HEK293 (cell line): ENCODE measurements around the gene PLEKHG4.

Experiments used
- CTCF ChIA-PET: fragments of 350-600 bp; formaldehyde crosslinking; extraction: SDS; loops from one replicate; lab custom pipeline; 2021; ENCODE audit warnings: antibody characterized with exemption; lab: Yijun Ruan, JAX
- POLR2A ChIA-PET: fragments of 300-600 bp; formaldehyde crosslinking; extraction: SDS; loops from one replicate; lab custom pipeline; 2020; ENCODE audit warnings: antibody characterized with exemption, inconsistent platforms; lab: Yijun Ruan, JAX
- H3K27ac ChIP-seq: fragments of 200-500 bp; sonication (Bioruptor generic); 2 replicates; pipeline ENCODE4 v1.5.1; 2014; ENCODE audit warnings: low read depth, low read length, control low read depth, inconsistent platforms; ENCODE audit errors: extremely low read depth
- H3K36me3 ChIP-seq, 2 experiments: fragments of 200-500 bp in 1 of 2; sonication (Bioruptor generic) in 1 of 2; 1 replicate in 1 of 2; 2 replicates in 1 of 2; pipeline ENCODE4 v1.5.1; 2014 to 2017; ENCODE audit warnings: inconsistent platforms in 2 of 2, low read length in 2 of 2; ENCODE audit not compliant: control insufficient read depth in 2 of 2, insufficient read depth in 1 of 2
- H3K4me1 ChIP-seq: fragments of 200-500 bp; sonication (Bioruptor generic); 2 replicates; pipeline ENCODE4 v1.5.1; 2014; ENCODE audit warnings: mild to moderate bottlenecking, low read length, inconsistent platforms; ENCODE audit not compliant: control insufficient read depth, insufficient read depth
- H3K4me3 ChIP-seq: 2 replicates; pipeline ENCODE4 v1.5.1; 2011; ENCODE audit warnings: low read depth, mild to moderate bottlenecking, control low read depth, low read length, moderate library complexity
- H3K9me3 ChIP-seq: fragments of 200-500 bp; sonication (Bioruptor generic); 2 replicates; pipeline ENCODE4 v1.5.1; 2014; ENCODE audit warnings: low read depth, low read length, inconsistent platforms; ENCODE audit not compliant: control insufficient read depth, insufficient read depth
- GFI1B ChIP-seq: fragments of 450-650 bp; formaldehyde crosslinking; IDR thresholded peaks from 2 replicates; pipeline ENCODE4 v1.5.1; 2016; ENCODE audit warnings: missing biosample characterization, missing genetic modification characterization
- IKZF3 ChIP-seq: fragments of 450-650 bp; IDR thresholded peaks from 2 replicates; pipeline ENCODE4 v1.5.0; 2018; ENCODE audit warnings: missing biosample characterization, mild to moderate bottlenecking, missing genetic modification characterization, moderate library complexity
- MYNN ChIP-seq: fragments of 450-650 bp; formaldehyde crosslinking; IDR thresholded peaks from 2 replicates; pipeline ENCODE4 v1.5.1; 2016; ENCODE audit warnings: missing biosample characterization, missing genetic modification characterization, borderline replicate concordance
- ZNF302 ChIP-seq: fragments of 450-650 bp; formaldehyde crosslinking; IDR thresholded peaks from 2 replicates; pipeline ENCODE4 v1.5.1; 2016; ENCODE audit warnings: missing biosample characterization, missing genetic modification characterization, low read depth
- ZNF324 ChIP-seq: fragments of 450-650 bp; formaldehyde crosslinking; IDR thresholded peaks from 2 replicates; pipeline ENCODE4 v1.5.1; 2016; ENCODE audit warnings: missing biosample characterization, missing genetic modification characterization
- ZNF571 ChIP-seq: fragments of 450-650 bp; formaldehyde crosslinking; IDR thresholded peaks from 2 replicates; pipeline ENCODE4 v1.5.0; 2017; ENCODE audit warnings: missing biosample characterization, missing genetic modification characterization
- ZNF600 ChIP-seq: fragments of 450-650 bp; formaldehyde crosslinking; IDR thresholded peaks from 2 replicates; pipeline ENCODE4 v1.5.1; 2016; ENCODE audit warnings: missing biosample characterization, missing genetic modification characterization
- ZNF677 ChIP-seq: fragments of 450-650 bp; IDR thresholded peaks from 2 replicates; pipeline ENCODE4 v1.5.0; 2018; ENCODE audit warnings: missing biosample characterization, mild to moderate bottlenecking, missing genetic modification characterization, moderate library complexity
- ZNF785 ChIP-seq: fragments of 450-650 bp; formaldehyde crosslinking; IDR thresholded peaks from 2 replicates; pipeline ENCODE4 v1.5.1; 2016; ENCODE audit warnings: missing biosample characterization, missing genetic modification characterization
- TF ChIP-seq, protein P1 (sequence below): fragments of 450-650 bp; formaldehyde crosslinking; IDR thresholded peaks from 2 replicates; pipeline ENCODE4 v1.5.1; 2016; ENCODE audit warnings: missing biosample characterization, missing genetic modification characterization
- TF ChIP-seq, protein P2 (sequence below): fragments of 450-650 bp; IDR thresholded peaks from 2 replicates; pipeline ENCODE4 v1.5.1; 2018; ENCODE audit warnings: missing biosample characterization, mild to moderate bottlenecking, missing genetic modification characterization
- TF ChIP-seq, protein P3 (sequence below): fragments of 450-650 bp; formaldehyde crosslinking; IDR thresholded peaks from 2 replicates; pipeline ENCODE4 v1.5.1; 2016; ENCODE audit warnings: missing biosample characterization, missing genetic modification characterization
- TF ChIP-seq, protein P4 (sequence below): fragments of 450-650 bp; formaldehyde crosslinking; IDR thresholded peaks from 2 replicates; pipeline ENCODE4; 2016; ENCODE audit warnings: missing biosample characterization, missing genetic modification characterization
- TF ChIP-seq, protein P5 (sequence below): fragments of 450-650 bp; formaldehyde crosslinking; IDR thresholded peaks from 2 replicates; pipeline ENCODE4 v1.5.1; 2016; ENCODE audit warnings: missing biosample characterization, missing genetic modification characterization
- TF ChIP-seq, protein P6 (sequence below): fragments of 450-650 bp; formaldehyde crosslinking; IDR thresholded peaks from 2 replicates; pipeline ENCODE4 v1.5.1; 2016; ENCODE audit warnings: missing biosample characterization, missing genetic modification characterization
- TF ChIP-seq, protein P7 (sequence below): fragments of 450-650 bp; formaldehyde crosslinking; IDR thresholded peaks from 2 replicates; pipeline ENCODE4 v1.5.1; 2017; ENCODE audit warnings: missing biosample characterization, missing genetic modification characterization
- TF ChIP-seq, protein P8 (sequence below): sonication (generic); formaldehyde crosslinking; IDR thresholded peaks from 2 replicates; pipeline ENCODE4 v1.8.1; 2022; ENCODE audit warnings: mild to moderate bottlenecking, moderate library complexity, missing genetic modification reagents

Gene PLEKHG4, protein sequence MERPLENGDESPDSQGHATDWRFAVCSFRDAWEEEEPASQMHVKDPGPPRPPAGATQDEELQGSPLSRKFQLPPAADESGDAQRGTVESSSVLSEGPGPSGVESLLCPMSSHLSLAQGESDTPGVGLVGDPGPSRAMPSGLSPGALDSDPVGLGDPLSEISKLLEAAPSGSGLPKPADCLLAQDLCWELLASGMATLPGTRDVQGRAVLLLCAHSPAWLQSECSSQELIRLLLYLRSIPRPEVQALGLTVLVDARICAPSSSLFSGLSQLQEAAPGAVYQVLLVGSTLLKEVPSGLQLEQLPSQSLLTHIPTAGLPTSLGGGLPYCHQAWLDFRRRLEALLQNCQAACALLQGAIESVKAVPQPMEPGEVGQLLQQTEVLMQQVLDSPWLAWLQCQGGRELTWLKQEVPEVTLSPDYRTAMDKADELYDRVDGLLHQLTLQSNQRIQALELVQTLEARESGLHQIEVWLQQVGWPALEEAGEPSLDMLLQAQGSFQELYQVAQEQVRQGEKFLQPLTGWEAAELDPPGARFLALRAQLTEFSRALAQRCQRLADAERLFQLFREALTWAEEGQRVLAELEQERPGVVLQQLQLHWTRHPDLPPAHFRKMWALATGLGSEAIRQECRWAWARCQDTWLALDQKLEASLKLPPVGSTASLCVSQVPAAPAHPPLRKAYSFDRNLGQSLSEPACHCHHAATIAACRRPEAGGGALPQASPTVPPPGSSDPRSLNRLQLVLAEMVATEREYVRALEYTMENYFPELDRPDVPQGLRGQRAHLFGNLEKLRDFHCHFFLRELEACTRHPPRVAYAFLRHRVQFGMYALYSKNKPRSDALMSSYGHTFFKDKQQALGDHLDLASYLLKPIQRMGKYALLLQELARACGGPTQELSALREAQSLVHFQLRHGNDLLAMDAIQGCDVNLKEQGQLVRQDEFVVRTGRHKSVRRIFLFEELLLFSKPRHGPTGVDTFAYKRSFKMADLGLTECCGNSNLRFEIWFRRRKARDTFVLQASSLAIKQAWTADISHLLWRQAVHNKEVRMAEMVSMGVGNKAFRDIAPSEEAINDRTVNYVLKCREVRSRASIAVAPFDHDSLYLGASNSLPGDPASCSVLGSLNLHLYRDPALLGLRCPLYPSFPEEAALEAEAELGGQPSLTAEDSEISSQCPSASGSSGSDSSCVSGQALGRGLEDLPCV

DNA sequence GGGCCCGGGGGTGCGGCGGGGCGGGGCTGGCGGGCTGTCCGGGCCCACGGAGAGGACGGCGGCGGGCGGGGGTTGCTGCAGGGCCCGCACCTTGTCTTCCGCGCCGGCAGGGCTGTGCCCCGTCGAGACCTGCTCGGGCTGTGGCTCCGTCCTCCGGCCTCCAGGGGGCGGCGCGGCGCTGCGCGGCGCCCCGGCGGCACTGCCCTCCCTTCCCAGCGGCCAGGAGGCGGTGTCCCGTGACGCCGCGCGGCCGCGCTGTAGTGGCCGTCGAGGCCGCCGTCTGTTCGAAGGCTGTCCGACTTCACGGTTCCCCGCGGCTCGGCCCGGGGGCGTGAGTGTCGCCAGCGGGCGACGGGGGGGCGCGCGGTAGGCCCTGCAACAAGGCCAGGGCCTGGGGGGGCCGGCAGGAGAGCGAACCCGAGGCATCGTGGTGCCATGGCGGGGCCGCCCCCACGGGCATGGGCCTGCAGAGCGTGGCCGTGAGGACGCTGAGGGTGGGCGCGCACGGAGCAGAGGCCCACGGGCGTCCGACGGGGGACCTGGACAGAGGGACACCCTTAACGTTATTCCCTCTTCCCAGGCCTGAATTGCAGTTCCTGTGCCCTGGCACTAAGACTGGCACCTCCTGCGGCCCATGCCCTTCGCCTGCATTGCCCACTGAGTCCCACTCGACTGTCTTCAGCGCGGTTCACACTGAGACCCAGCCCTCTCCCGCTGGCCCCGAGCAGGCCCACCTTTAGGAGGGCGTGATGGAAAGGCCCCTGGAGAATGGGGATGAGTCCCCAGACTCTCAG, at the start of gene PLEKHG4:
Gene PLEKHG4 (plus strand): TSS at position 237 of the 794 bp plus-strand sequence. CDS start 513 bp downstream, at position 750.
- ChIA-PET POLR2A (interaction anchor here (1.2 kb wide), 1 partner anchor 11 kb away, joined by 3 read pairs; no protein-coding TSS in a partner anchor), CTCF (interaction anchor here (0.7 to 3.8 kb wide), 6 partner anchors 9 to 317 kb away, joined by 3 to 14 read pairs (median 4); no protein-coding TSS in a partner anchor)
- H3K36me3 ChIP-seq: peaks cover 0 to 39% of the 10 kb centered on the region in 2 experiments; a peak in 2 of 3 replicates
- peak within 1 kb of the TSS; percentile 50; the same call in 1 of the 2 replicates for H3K27ac ChIP-seq
- H3K4me1 ChIP-seq: no peaks in the 10 kb centered on the region
- H3K4me3 ChIP-seq: peak within 1 kb of the TSS; percentile 50
- no peaks in the 10 kb centered on the region for H3K9me3 ChIP-seq
- TF ChIP-seq ZNF324 (tag by site-specific recombination) (no peak), GFI1B (tag by site-specific recombination) (no peak), ZNF571 (no peak), ZNF600 (tag by site-specific recombination) (no peak), ZNF785 (no peak), ZNF302 (tag by site-specific recombination) (no peak), IKZF3 (tag by site-specific recombination) (no peak), MYNN (tag by site-specific recombination) (no peak), ZNF677 (tag by site-specific recombination) (no peak)
- TF ChIP-seq, protein P1, sequence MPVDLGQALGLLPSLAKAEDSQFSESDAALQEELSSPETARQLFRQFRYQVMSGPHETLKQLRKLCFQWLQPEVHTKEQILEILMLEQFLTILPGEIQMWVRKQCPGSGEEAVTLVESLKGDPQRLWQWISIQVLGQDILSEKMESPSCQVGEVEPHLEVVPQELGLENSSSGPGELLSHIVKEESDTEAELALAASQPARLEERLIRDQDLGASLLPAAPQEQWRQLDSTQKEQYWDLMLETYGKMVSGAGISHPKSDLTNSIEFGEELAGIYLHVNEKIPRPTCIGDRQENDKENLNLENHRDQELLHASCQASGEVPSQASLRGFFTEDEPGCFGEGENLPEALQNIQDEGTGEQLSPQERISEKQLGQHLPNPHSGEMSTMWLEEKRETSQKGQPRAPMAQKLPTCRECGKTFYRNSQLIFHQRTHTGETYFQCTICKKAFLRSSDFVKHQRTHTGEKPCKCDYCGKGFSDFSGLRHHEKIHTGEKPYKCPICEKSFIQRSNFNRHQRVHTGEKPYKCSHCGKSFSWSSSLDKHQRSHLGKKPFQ (tag by site-specific recombination): no peak
- TF ChIP-seq, protein P2, sequence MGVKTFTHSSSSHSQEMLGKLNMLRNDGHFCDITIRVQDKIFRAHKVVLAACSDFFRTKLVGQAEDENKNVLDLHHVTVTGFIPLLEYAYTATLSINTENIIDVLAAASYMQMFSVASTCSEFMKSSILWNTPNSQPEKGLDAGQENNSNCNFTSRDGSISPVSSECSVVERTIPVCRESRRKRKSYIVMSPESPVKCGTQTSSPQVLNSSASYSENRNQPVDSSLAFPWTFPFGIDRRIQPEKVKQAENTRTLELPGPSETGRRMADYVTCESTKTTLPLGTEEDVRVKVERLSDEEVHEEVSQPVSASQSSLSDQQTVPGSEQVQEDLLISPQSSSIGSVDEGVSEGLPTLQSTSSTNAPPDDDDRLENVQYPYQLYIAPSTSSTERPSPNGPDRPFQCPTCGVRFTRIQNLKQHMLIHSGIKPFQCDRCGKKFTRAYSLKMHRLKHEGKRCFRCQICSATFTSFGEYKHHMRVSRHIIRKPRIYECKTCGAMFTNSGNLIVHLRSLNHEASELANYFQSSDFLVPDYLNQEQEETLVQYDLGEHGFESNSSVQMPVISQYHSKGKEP (tag by site-specific recombination): 0 out of 2 replicates have a peak, but pooled peaks have one; percentile 45
- TF ChIP-seq, protein P3, sequence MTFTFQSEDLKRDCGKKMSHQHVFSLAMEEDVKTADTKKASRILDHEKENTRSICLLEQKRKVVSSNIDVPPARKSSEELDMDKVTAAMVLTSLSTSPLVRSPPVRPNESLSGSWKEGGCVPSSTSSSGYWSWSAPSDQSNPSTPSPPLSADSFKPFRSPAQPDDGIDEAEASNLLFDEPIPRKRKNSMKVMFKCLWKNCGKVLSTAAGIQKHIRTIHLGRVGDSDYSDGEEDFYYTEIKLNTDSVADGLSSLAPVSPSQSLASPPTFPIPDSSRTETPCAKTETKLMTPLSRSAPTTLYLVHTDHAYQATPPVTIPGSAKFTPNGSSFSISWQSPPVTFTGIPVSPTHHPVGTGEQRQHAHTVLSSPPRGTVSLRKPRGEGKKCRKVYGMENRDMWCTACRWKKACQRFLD (tag by site-specific recombination): no peak
- TF ChIP-seq, protein P4, sequence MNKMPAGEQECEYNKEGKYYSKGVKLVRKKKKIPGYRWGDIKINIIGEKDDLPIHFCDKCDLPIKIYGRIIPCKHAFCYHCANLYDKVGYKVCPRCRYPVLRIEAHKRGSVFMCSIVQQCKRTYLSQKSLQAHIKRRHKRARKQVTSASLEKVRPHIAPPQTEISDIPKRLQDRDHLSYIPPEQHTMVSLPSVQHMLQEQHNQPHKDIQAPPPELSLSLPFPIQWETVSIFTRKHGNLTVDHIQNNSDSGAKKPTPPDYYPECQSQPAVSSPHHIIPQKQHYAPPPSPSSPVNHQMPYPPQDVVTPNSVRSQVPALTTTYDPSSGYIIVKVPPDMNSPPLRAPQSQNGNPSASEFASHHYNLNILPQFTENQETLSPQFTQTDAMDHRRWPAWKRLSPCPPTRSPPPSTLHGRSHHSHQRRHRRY: no peak
- TF ChIP-seq, protein P5, sequence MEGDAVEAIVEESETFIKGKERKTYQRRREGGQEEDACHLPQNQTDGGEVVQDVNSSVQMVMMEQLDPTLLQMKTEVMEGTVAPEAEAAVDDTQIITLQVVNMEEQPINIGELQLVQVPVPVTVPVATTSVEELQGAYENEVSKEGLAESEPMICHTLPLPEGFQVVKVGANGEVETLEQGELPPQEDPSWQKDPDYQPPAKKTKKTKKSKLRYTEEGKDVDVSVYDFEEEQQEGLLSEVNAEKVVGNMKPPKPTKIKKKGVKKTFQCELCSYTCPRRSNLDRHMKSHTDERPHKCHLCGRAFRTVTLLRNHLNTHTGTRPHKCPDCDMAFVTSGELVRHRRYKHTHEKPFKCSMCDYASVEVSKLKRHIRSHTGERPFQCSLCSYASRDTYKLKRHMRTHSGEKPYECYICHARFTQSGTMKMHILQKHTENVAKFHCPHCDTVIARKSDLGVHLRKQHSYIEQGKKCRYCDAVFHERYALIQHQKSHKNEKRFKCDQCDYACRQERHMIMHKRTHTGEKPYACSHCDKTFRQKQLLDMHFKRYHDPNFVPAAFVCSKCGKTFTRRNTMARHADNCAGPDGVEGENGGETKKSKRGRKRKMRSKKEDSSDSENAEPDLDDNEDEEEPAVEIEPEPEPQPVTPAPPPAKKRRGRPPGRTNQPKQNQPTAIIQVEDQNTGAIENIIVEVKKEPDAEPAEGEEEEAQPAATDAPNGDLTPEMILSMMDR: no peak
- TF ChIP-seq, protein P6, sequence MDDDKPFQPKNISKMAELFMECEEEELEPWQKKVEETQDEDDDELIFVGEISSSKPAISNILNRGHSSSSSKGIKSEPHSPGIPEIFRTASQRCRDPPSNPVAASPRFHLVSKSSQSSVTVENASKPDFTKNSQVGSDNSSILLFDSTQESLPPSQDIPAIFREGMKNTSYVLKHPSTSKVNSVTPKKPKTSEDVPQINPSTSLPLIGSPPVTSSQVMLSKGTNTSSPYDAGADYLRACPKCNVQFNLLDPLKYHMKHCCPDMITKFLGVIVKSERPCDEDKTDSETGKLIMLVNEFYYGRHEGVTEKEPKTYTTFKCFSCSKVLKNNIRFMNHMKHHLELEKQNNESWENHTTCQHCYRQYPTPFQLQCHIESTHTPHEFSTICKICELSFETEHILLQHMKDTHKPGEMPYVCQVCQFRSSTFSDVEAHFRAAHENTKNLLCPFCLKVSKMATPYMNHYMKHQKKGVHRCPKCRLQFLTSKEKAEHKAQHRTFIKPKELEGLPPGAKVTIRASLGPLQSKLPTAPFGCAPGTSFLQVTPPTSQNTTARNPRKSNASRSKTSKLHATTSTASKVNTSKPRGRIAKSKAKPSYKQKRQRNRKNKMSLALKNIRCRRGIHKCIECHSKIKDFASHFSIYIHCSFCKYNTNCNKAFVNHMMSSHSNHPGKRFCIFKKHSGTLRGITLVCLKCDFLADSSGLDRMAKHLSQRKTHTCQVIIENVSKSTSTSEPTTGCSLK: no peak
- TF ChIP-seq, protein P7, sequence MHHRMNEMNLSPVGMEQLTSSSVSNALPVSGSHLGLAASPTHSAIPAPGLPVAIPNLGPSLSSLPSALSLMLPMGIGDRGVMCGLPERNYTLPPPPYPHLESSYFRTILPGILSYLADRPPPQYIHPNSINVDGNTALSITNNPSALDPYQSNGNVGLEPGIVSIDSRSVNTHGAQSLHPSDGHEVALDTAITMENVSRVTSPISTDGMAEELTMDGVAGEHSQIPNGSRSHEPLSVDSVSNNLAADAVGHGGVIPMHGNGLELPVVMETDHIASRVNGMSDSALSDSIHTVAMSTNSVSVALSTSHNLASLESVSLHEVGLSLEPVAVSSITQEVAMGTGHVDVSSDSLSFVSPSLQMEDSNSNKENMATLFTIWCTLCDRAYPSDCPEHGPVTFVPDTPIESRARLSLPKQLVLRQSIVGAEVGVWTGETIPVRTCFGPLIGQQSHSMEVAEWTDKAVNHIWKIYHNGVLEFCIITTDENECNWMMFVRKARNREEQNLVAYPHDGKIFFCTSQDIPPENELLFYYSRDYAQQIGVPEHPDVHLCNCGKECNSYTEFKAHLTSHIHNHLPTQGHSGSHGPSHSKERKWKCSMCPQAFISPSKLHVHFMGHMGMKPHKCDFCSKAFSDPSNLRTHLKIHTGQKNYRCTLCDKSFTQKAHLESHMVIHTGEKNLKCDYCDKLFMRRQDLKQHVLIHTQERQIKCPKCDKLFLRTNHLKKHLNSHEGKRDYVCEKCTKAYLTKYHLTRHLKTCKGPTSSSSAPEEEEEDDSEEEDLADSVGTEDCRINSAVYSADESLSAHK (tag by site-specific recombination): no peak
- TF ChIP-seq, protein P8, sequence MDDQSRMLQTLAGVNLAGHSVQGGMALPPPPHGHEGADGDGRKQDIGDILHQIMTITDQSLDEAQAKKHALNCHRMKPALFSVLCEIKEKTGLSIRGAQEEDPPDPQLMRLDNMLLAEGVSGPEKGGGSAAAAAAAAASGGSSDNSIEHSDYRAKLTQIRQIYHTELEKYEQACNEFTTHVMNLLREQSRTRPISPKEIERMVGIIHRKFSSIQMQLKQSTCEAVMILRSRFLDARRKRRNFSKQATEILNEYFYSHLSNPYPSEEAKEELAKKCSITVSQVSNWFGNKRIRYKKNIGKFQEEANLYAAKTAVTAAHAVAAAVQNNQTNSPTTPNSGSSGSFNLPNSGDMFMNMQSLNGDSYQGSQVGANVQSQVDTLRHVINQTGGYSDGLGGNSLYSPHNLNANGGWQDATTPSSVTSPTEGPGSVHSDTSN: no peak; the same call in none of the 2 replicates
